GM12874 (cell line): ENCODE data around the gene TH.
A peak's percentile ranks its signal among the peaks of the same experiment; 100 is the strongest.

Source experiments
- TF ChIP-seq, protein P1 (sequence below): IDR thresholded peaks from 2 replicates; pipeline ENCODE4 v1.5.1; 2011; ENCODE audit warnings: low read depth, mild to moderate bottlenecking, control low read depth, low read length, moderate library complexity; ENCODE audit not compliant: insufficient read depth

The TH gene

DNA sequence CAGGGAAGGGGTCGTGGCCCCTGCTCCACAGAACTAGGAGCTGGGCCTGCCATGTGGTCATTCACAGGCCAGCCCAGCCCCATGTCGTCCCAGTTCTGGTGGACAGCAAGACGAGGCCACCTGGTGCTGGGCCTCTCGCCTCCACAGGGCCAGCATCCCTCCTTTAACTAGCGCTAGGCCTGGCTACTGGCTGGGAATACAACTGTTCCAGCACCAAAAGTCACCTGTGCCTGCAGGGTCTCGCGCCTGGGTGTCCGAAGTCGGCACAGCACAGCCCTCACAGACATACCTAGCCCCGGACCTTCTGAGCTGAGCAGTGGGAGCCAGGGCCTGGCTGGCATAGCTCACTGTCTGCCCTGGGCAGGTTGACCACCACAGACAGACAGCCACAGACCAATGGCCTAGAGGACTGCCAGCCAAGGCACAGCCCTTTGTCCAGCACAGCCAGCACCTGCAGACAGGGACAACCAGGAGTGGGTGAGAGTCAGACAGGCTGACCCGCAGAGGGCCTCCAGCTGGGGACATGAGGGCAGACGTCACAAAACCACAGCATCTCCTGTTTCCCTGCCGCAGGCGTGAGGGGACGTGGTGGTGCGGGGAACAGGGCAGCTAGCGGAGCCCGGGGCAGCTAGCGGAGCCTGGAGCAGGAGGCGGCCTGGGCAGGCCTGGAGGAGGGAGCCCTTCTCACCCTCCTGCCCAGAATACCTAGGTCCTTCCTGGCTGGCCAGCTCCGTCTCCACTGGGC lies 27.2 kb upstream of the TH start:
- TF ChIP-seq, protein P1, sequence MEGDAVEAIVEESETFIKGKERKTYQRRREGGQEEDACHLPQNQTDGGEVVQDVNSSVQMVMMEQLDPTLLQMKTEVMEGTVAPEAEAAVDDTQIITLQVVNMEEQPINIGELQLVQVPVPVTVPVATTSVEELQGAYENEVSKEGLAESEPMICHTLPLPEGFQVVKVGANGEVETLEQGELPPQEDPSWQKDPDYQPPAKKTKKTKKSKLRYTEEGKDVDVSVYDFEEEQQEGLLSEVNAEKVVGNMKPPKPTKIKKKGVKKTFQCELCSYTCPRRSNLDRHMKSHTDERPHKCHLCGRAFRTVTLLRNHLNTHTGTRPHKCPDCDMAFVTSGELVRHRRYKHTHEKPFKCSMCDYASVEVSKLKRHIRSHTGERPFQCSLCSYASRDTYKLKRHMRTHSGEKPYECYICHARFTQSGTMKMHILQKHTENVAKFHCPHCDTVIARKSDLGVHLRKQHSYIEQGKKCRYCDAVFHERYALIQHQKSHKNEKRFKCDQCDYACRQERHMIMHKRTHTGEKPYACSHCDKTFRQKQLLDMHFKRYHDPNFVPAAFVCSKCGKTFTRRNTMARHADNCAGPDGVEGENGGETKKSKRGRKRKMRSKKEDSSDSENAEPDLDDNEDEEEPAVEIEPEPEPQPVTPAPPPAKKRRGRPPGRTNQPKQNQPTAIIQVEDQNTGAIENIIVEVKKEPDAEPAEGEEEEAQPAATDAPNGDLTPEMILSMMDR = no peak

DNA sequence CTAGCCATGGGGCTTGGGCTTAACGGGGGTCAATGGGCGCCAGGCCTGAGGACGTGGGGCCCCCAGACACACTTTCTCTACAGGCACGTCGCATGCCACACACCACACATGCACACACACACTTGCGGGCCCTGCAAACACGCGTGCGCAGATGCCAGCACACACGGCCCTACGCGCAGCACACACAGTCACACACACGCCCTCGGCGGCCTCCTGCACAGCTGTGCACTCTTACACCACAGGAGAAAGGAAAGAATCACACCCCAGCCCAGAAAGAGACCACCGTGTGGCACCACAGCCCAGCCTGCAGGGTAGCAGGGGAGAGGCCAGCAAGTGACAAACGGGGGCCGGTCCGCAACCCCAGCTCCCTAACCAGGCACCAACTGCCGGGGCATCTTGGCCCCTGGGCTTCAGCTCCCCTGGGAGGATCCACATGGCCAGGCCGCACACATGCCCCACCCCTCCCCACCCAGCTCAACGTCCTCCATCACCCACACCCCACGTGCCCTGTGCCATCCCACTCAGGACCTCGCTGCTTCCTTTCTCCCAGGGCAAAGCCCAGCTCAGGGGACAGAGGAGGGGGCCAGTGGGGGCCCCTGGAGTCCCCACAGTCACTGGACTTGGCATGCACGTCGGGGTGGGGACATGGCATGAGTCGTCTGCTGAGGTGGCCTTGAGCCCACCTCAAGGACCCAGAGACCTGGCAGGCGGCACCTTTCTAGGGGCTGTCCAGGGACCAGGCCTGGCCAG lies 26.3 kb upstream of the TH start:
- TF ChIP-seq, protein P1 = no peak

DNA sequence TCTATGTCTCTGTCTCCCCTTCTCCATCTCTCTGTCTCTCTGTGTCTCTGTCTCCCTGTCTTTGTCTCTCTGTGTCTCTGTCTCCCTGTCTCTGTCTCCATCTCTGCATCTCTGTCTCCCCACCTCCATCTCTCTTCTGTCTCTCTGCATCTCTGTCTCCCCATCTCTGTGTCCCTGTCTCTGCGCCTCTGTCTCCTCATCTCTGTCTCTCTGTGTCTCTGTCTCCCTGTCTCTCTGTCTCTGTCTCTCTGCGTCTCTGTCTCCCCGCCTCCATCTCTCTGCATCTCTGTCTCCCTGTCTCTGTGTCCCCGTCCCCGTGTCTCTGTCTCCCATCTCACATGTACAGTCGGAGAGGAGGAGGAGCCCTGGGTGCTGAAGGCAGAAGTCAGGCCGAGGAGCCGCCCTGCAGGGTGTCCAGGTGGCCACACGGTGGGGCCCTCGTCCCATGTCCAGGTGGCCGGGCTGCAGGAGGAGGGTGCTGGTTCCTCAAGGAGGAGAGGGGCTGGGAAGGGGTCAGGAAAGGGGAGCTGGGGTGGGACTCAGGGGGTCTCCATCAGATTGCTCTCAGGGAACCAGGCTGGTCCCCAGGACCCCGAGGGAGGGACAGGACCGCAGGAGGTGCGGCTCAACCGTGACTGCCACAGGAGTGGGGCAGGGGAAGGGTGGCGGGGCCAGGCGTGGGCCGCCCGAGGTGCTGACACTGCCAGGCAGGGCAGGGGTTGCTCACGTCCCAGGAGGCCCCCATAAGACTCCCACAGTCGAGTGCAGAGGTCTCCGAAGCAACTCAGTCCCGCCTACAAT lies 25.6 kb upstream of the TH start:
- TF ChIP-seq, protein P1 = peak; percentile 86

DNA sequence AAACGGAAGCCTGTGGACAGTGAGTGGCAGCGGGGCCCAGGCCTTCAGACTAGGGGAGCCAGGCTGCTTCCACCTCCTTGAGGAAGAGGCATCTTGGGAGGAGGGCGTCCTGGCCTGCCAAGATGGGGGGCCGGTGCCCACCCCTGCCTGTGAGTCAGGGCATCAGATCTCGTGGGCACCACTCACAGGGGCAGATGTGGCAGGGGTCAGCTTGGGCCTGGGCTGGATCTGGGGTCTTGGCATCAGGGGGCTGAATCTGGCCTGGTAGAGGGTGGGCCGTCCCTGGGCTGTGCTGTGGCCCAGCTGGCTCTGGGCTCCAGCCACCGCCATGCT lies 24.1 kb upstream of the TH start:
- TF ChIP-seq, protein P1 = no peak

DNA sequence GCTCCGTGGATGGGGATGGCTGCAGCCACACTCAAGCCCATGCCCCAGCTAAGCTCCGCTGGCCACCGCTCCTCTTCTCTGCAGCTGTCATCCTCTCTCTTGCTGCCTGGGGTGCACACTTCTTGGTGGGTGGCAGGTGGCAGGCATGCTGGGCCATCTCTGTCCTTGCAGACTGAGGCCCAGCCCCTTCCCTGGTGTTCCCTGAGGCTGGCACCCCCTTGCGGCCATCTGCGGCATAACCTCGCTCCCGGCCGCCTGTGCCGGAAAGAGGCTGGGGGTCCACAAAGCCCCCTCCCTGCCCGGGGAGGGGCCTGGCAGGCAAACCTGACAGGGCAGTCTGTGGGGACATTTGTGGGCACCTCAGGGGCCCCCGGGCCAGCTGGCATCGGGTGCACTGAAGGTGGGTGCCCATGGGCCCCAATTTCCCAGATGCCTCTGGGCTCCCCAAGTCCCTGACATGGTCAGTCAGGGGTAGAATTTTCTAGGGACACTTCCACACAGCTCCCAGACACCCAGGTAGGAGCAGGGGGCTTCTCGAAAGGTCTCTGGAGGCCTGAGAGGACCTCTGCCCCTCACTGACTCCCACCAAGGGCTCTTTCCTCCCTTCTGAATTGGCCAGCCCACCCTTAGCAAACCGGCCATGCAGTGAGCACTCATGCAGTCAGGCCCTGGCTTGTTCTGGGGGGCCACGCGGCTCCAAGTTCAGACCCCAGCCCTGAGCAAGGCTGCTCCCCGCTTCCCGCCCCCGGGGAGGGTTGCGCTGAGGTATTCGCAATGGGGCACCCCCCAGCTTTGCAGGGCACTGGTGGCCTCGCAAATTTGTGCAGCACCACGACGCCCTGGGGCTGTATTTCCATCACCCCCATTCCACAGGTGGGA lies 23.5 kb upstream of the TH start:
- TF ChIP-seq, protein P1 = peak; percentile 94

DNA sequence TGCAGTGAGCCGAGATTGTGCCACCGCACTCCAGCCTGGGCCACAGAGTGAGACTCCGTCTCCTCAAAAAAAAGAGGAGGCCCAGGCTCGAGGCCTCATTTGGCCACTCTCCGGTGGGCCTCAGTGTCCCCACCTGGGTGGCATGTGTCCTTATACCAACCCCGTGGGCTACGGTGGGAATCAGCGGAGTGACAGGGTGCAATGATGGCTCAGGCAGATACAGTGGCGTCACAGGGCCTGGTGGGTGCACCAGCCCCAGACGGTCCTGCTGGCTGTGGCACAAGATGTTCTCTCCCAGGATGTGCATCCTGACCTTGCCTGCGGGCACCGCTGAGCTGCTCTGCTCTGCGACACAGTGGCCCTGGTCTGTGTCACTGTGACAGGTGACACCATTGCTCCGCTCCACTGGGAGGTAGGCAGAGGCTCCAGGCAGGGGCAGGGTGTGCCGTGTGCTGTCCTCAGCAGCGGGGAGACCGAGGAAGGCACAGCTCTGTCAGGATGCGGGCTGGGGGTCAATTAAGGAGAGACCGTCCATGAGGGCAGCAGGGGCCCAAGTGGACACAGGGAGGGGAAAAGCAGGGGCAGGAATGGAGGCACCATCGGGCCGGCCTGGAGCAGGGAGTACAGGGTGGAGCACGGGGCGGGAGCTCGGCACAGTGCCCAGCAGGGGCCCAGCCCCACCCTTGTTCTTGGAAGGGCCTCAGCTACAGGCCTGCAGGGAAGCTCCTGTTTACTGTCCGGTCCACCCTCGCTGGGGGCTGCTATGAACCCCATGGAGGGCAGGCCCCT lies 21.7 kb upstream of the TH start:
- TF ChIP-seq, protein P1 = no peak
